ENCODE data around the gene SLC39A5.

Gene SLC39A5

GRCh38 chr12:56236985-56237384 lies 7.1 kb downstream of the SLC39A5 start:
- Histone ChIP-seq H3K36me3 (peaks cover 7% of the 10 kb centered on the region; the same call in 1 of the 2 replicates), H3K4me3 (ENCODE audit: low read depth, low read length) (no peak overlapping the region), H3K27me3 (no peaks in the 10 kb centered on the region), H3K4me1 (no peaks in the 10 kb centered on the region), H3K9me3 (no peaks in the 10 kb centered on the region)
- no peak for DNase-seq
- TF ChIP-seq CTCF (IDR thresholded peaks at IDR 0.05; ENCODE audit: low read depth, low read length) = no peak

- TF ChIP-seq CTCF (IDR thresholded peaks at IDR 0.05; ENCODE audit: low read depth, low read length) = no peak
- no peak for DNase-seq
- H3K9me3 ChIP-seq = no peaks in the 10 kb centered on the region
- H3K27me3 ChIP-seq = no peaks in the 10 kb centered on the region
- peaks cover 11% of the 10 kb centered on the region; the same call in 1 of the 2 replicates for H3K36me3 ChIP-seq
- H3K4me1 ChIP-seq = no peaks in the 10 kb centered on the region
- no peak overlapping the region for H3K4me3 ChIP-seq (ENCODE audit: low read depth, low read length)
These were observed 7.7 kb downstream of the SLC39A5 start for GRCh38 chr12:56237552-56237951.

- Histone ChIP-seq H3K9me3 (no peaks in the 10 kb centered on the region), H3K27me3 (no peaks in the 10 kb centered on the region), H3K4me1 (peaks cover 8% of the 10 kb centered on the region), H3K4me3 (ENCODE audit: low read depth, low read length) (no peak overlapping the region), H3K36me3 (peaks cover 49% of the 10 kb centered on the region)
- DNase-seq = no peak
- TF ChIP-seq CTCF (IDR thresholded peaks at IDR 0.05; ENCODE audit: low read depth, low read length) = no peak
These were observed 11.8 kb downstream of the SLC39A5 start for GRCh38 chr12:56241424-56242303.

- TF ChIP-seq CTCF (IDR thresholded peaks at IDR 0.05; ENCODE audit: low read depth, low read length) = no peak
- peaks cover 53% of the 10 kb centered on the region for H3K36me3 ChIP-seq
- H3K9me3 ChIP-seq = no peaks in the 10 kb centered on the region
- H3K4me1 ChIP-seq = peaks cover 8% of the 10 kb centered on the region
- DNase-seq = no peak
- no peak overlapping the region for H3K4me3 ChIP-seq (ENCODE audit: low read depth, low read length)
- no peaks in the 10 kb centered on the region for H3K27me3 ChIP-seq
These were observed 13.1 kb downstream of the SLC39A5 start for GRCh38 chr12:56242986-56243385.

GRCh38 chr12:56243731-56244181 lies 13.9 kb downstream of the SLC39A5 start:
- peak; percentile 55 for DNase-seq
- Histone ChIP-seq H3K36me3 (peaks cover 60% of the 10 kb centered on the region), H3K4me3 (ENCODE audit: low read depth, low read length) (no peak overlapping the region), H3K4me1 (peaks cover 8% of the 10 kb centered on the region), H3K9me3 (no peaks in the 10 kb centered on the region), H3K27me3 (no peaks in the 10 kb centered on the region)
- no peak for TF ChIP-seq CTCF (IDR thresholded peaks at IDR 0.05; ENCODE audit: low read depth, low read length)

- no peak for TF ChIP-seq CTCF (IDR thresholded peaks at IDR 0.05; ENCODE audit: low read depth, low read length)
- Histone ChIP-seq H3K4me3 (ENCODE audit: low read depth, low read length) (no peak overlapping the region), H3K27me3 (no peaks in the 10 kb centered on the region), H3K36me3 (peaks cover 65% of the 10 kb centered on the region), H3K9me3 (no peaks in the 10 kb centered on the region), H3K4me1 (peaks cover 8% of the 10 kb centered on the region)
- DNase-seq = no peak
These were observed 14.6 kb downstream of the SLC39A5 start for GRCh38 chr12:56244494-56244893.
